ENCODE results near the gene PNPLA5. TPM values are rescaled to one million over a fixed set of nuclear protein-coding genes. Genes with fewer than 3 reads are reported as not detected.
A peak's percentile ranks its signal among the peaks of the same experiment; 100 is the strongest.

PNPLA5 gene
- total and polyA plus RNA-seq, 7 donors: not detected

GRCh38 chr22:43855431-43855830 lies 36.4 kb downstream of the PNPLA5 start:
- TF ChIP-seq EP300 (IDR thresholded peaks at IDR 0.05) (no peak), POLR2AphosphoS5 (IDR thresholded peaks at IDR 0.05) (no peak), POLR2A (IDR thresholded peaks at IDR 0.05) (no peak), CTCF (IDR thresholded peaks at IDR 0.05) (no peak)
- peak; percentile 33 for DNase-seq
- 79 to 94% methylated on average over 4 of the region's 4 CpGs for WGBS, 2 donors
- intact Hi-C loops (cut with DNase I): no loop called here
- H3K4me1 ChIP-seq: no peaks in the 10 kb centered on the region
- peaks cover 4 to 20% (median 8%) of the 10 kb centered on the region in 3 donors for H3K27me3 ChIP-seq
- H3K4me3 ChIP-seq: no peak overlapping the region
- H3K27ac ChIP-seq: no peak overlapping the region
- H3K36me3 ChIP-seq: no peaks in the 10 kb centered on the region
- H3K9me3 ChIP-seq: peaks cover 0 to 2% (median 0%) of the 10 kb centered on the region in 4 donors

- Histone ChIP-seq H3K27ac (no peak overlapping the region), H3K27me3 (peaks cover 2 to 14% (median 2%) of the 10 kb centered on the region in 3 donors), H3K4me3 (no peak overlapping the region), H3K36me3 (no peaks in the 10 kb centered on the region), H3K4me1 (no peaks in the 10 kb centered on the region), H3K9me3 (peaks cover 0 to 2% (median 0%) of the 10 kb centered on the region in 4 donors)
- whole genome bisulfite sequencing, 2 donors: 91 to 93% methylated on average over 13 of the region's 13 CpGs
- intact Hi-C loops (cut with DNase I): no loop called here
- DNase-seq: no peak
- TF ChIP-seq EP300 (IDR thresholded peaks at IDR 0.05) (no peak), CTCF (IDR thresholded peaks at IDR 0.05) (no peak), POLR2A (IDR thresholded peaks at IDR 0.05) (no peak), POLR2AphosphoS5 (IDR thresholded peaks at IDR 0.05) (no peak)
These were observed 37.0 kb downstream of the PNPLA5 start for GRCh38 chr22:43854786-43855271.

- Histone ChIP-seq H3K36me3 (no peaks in the 10 kb centered on the region), H3K27me3 (peaks cover 0 to 17% (median 2%) of the 10 kb centered on the region in 3 donors), H3K4me1 (no peaks in the 10 kb centered on the region), H3K9me3 (peaks cover 0 to 2% (median 0%) of the 10 kb centered on the region in 4 donors), H3K4me3 (no peak overlapping the region), H3K27ac (no peak overlapping the region)
- TF ChIP-seq EP300 (IDR thresholded peaks at IDR 0.05): no peak
- TF ChIP-seq POLR2AphosphoS5 (IDR thresholded peaks at IDR 0.05): no peak
- no peak for TF ChIP-seq CTCF (IDR thresholded peaks at IDR 0.05)
- TF ChIP-seq POLR2A (IDR thresholded peaks at IDR 0.05): no peak
- DNase-seq: peak; percentile 46
- 58 to 83% methylated on average over 14 of the region's 14 CpGs for WGBS, 2 donors
- intact Hi-C loops (cut with DNase I): no loop called here
These were observed 37.6 kb downstream of the PNPLA5 start for GRCh38 chr22:43854121-43854785.

- intact Hi-C loops (cut with DNase I): no loop called here
- Histone ChIP-seq H3K27ac (no peak overlapping the region), H3K4me3 (no peak overlapping the region), H3K27me3 (peaks cover 0 to 19% (median 2%) of the 10 kb centered on the region in 3 donors), H3K36me3 (no peaks in the 10 kb centered on the region), H3K9me3 (peaks cover 0 to 2% (median 0%) of the 10 kb centered on the region in 4 donors), H3K4me1 (no peaks in the 10 kb centered on the region)
- peak; percentile 58 for DNase-seq
- WGBS, 2 donors: 67 to 81% methylated on average over 10 of the region's 10 CpGs
- TF ChIP-seq CTCF (IDR thresholded peaks at IDR 0.05): no peak
- TF ChIP-seq EP300 (IDR thresholded peaks at IDR 0.05): no peak
- TF ChIP-seq POLR2A (IDR thresholded peaks at IDR 0.05): no peak
- TF ChIP-seq POLR2AphosphoS5 (IDR thresholded peaks at IDR 0.05): no peak
These were observed 38.4 kb downstream of the PNPLA5 start for GRCh38 chr22:43853328-43853931.

Measured in sigmoid colon (tissue), 7 donors.